ENCODE data around the gene ZNF219. TPM values are rescaled to one million over a fixed set of nuclear protein-coding genes. Genes with fewer than 3 reads are reported as not detected.
A peak's percentile ranks its signal among the peaks of the same experiment; 100 is the strongest.

ZNF219 gene
- total RNA-seq, 1 experiment from 2014 or later: 16.6 TPM

GRCh38 chr14:21107283-21107800 lies 8.9 kb upstream of the ZNF219 start:
- Histone ChIP-seq H3K27me3 (ENCODE audit: insufficient read depth, low read length) (no peaks in the 10 kb centered on the region), H3K36me3 (ENCODE audit: control insufficient read depth in 1 of 2, insufficient read depth in 2 of 2, low read length in 2 of 2) (no peaks in the 10 kb centered on the region), H3K27ac (ENCODE audit: low read depth, low read length) (peak overlapping the region; percentile 67), H3K9me2 (ENCODE audit: insufficient read depth) (no peaks in the 10 kb centered on the region), H3K4me3 (replicated peaks in 1 of 2; ENCODE audit: low read depth in 1 of 2, low read length in 2 of 2) (peak overlapping the region in 1 of 2 experiments; percentile 13; a peak in 1 of 4 replicates), H3K4me2 (ENCODE audit: low read length) (peak overlapping the region; percentile 66), H3K79me2 (ENCODE audit: insufficient read depth, low read length) (no peaks in the 10 kb centered on the region), H3K9ac (ENCODE audit: low read length) (peak overlapping the region; percentile 22; the same call in 1 of the 2 replicates), H4K20me1 (ENCODE audit: insufficient read depth) (no peaks in the 10 kb centered on the region), H3K4me1 (ENCODE audit: control insufficient read depth in 1 of 2, insufficient read depth in 2 of 2, low read length in 2 of 2) (peaks cover 41 to 56% of the 10 kb centered on the region in 2 experiments), H2AFZ (ENCODE audit: low read depth, low read length, poor library complexity, severe bottlenecking) (peak overlapping the region; percentile 97), H3K9me3 (ENCODE audit: control insufficient read depth in 1 of 2, insufficient read depth in 1 of 2, low read depth in 1 of 2, low read length in 2 of 2) (no peaks in the 10 kb centered on the region)
- CTCF ChIA-PET: interaction anchor here (0.8 to 2.4 kb wide), 7 partner anchors 12 to 132 kb away, joined by 3 to 16 read pairs (median 5); no protein-coding TSS in a partner anchor
- DNase-seq (ENCODE audit: low read depth, low spot score) (peak; percentile 51), ATAC-seq (peak; percentile 19)
- intact Hi-C loops (cut with micrococcal nuclease): loop anchor here (1.0 to 10.0 kb wide), 2 partner anchors 93 to 253 kb away; no protein-coding TSS in a partner anchor
- BruUV-seq (replicated peaks): no TSS peak
- RAD21 ChIA-PET (ENCODE audit: low non-redundant PET in 1 of 2, low total read pairs in 2 of 2, uncharacterized antibody in 2 of 2, unreplicated experiment in 2 of 2): interaction anchor here in 1 of 2 experiments (0.8 kb wide), 1 partner anchor 30 kb away, joined by 3 read pairs; no protein-coding TSS in a partner anchor
- POLR2A ChIA-PET: interaction anchor here (2.0 kb wide), 1 partner anchor 93 kb away, joined by 4 read pairs; no protein-coding TSS in a partner anchor
- TF ChIP-seq, protein P1, sequence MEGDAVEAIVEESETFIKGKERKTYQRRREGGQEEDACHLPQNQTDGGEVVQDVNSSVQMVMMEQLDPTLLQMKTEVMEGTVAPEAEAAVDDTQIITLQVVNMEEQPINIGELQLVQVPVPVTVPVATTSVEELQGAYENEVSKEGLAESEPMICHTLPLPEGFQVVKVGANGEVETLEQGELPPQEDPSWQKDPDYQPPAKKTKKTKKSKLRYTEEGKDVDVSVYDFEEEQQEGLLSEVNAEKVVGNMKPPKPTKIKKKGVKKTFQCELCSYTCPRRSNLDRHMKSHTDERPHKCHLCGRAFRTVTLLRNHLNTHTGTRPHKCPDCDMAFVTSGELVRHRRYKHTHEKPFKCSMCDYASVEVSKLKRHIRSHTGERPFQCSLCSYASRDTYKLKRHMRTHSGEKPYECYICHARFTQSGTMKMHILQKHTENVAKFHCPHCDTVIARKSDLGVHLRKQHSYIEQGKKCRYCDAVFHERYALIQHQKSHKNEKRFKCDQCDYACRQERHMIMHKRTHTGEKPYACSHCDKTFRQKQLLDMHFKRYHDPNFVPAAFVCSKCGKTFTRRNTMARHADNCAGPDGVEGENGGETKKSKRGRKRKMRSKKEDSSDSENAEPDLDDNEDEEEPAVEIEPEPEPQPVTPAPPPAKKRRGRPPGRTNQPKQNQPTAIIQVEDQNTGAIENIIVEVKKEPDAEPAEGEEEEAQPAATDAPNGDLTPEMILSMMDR (IDR thresholded peaks at IDR 0.05 in 2 of 3, conservative IDR thresholded peaks at IDR 0.05 in 1 of 3; ENCODE audit: borderline replicate concordance in 1 of 3, insufficient read depth in 1 of 3, low read depth in 2 of 3, low read length in 2 of 3): no peak
- TF ChIP-seq ZFX (IDR thresholded peaks at IDR 0.05): peak; percentile 13

GRCh38 chr14:21106498-21107282 lies 8.2 kb upstream of the ZNF219 start:
- no peaks in the 10 kb centered on the region for H3K36me3 ChIP-seq (ENCODE audit: control insufficient read depth in 1 of 2, insufficient read depth in 2 of 2, low read length in 2 of 2)
- BruUV-seq (replicated peaks): no TSS peak
- peak overlapping the region; percentile 22; the same call in 1 of the 2 replicates for H3K9ac ChIP-seq (ENCODE audit: low read length)
- ChIA-PET RAD21 (ENCODE audit: low non-redundant PET in 1 of 2, low total read pairs in 2 of 2, uncharacterized antibody in 2 of 2, unreplicated experiment in 2 of 2) (interaction anchor here in 1 of 2 experiments (0.8 kb wide), 1 partner anchor 30 kb away, joined by 3 read pairs; no protein-coding TSS in a partner anchor), CTCF (interaction anchor here (0.8 to 3.0 kb wide), 8 partner anchors 11 to 132 kb away, joined by 3 to 59 read pairs (median 8); no protein-coding TSS in a partner anchor), POLR2A (no interaction called here)
- no peaks in the 10 kb centered on the region for H3K79me2 ChIP-seq (ENCODE audit: insufficient read depth, low read length)
- no peaks in the 10 kb centered on the region for H3K9me3 ChIP-seq (ENCODE audit: control insufficient read depth in 1 of 2, insufficient read depth in 1 of 2, low read depth in 1 of 2, low read length in 2 of 2)
- peak overlapping the region; percentile 97 for H2AFZ ChIP-seq (ENCODE audit: low read depth, low read length, poor library complexity, severe bottlenecking)
- H4K20me1 ChIP-seq (ENCODE audit: insufficient read depth): no peaks in the 10 kb centered on the region
- intact Hi-C loops (cut with micrococcal nuclease): loop anchor here (1.0 to 10.0 kb wide), 2 partner anchors 92 to 252 kb away; no protein-coding TSS in a partner anchor
- ATAC-seq (peak; percentile 48), DNase-seq (ENCODE audit: low read depth, low spot score) (peak; percentile 79)
- H3K9me2 ChIP-seq (ENCODE audit: insufficient read depth): no peaks in the 10 kb centered on the region
- H3K4me1 ChIP-seq (ENCODE audit: control insufficient read depth in 1 of 2, insufficient read depth in 2 of 2, low read length in 2 of 2): peaks cover 47 to 63% of the 10 kb centered on the region in 2 experiments
- H3K4me3 ChIP-seq (replicated peaks in 1 of 2; ENCODE audit: low read depth in 1 of 2, low read length in 2 of 2): peak overlapping the region in 1 of 2 experiments; percentile 13; a peak in 1 of 4 replicates
- peak overlapping the region; percentile 66 for H3K4me2 ChIP-seq (ENCODE audit: low read length)
- H3K27ac ChIP-seq (ENCODE audit: low read depth, low read length): peak overlapping the region; percentile 67
- H3K27me3 ChIP-seq (ENCODE audit: insufficient read depth, low read length): no peaks in the 10 kb centered on the region
- peak; percentile 86 for TF ChIP-seq YY1 (IDR thresholded peaks at IDR 0.05; ENCODE audit: extremely low read depth, insufficient replicate concordance, low read depth, low read length)
- TF ChIP-seq CEBPB (IDR thresholded peaks at IDR 0.05; ENCODE audit: low read depth): no peak
- no peak for TF ChIP-seq ZNF274 (IDR thresholded peaks at IDR 0.05; ENCODE audit: low read depth, low read length)
- no peak for TF ChIP-seq SP1 (IDR thresholded peaks at IDR 0.05; ENCODE audit: low read depth)
- TF ChIP-seq ZFX (IDR thresholded peaks at IDR 0.05): peak; percentile 47; the same call in 1 of the 2 replicates
- TF ChIP-seq, protein P2, sequence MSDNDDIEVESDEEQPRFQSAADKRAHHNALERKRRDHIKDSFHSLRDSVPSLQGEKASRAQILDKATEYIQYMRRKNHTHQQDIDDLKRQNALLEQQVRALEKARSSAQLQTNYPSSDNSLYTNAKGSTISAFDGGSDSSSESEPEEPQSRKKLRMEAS (IDR thresholded peaks at IDR 0.05): no peak
- TF ChIP-seq POLR2AphosphoS5 (IDR thresholded peaks at IDR 0.05; ENCODE audit: low read depth, low read length): 0 out of 2 replicates have a peak, but pooled peaks have one; percentile 13
- TF ChIP-seq POLR2A (IDR thresholded peaks at IDR 0.05; ENCODE audit: borderline replicate concordance, extremely low read depth, insufficient read depth, insufficient read length): no peak
- TF ChIP-seq JUND (IDR thresholded peaks at IDR 0.05): no peak
- TF ChIP-seq, protein P1 (IDR thresholded peaks at IDR 0.05 in 2 of 3, conservative IDR thresholded peaks at IDR 0.05 in 1 of 3; ENCODE audit: borderline replicate concordance in 1 of 3, insufficient read depth in 1 of 3, low read depth in 2 of 3, low read length in 2 of 3): peak; percentile 80 to 97 (median 91)
- no peak for TF ChIP-seq EZH2phosphoT487 (IDR thresholded peaks at IDR 0.05; ENCODE audit: borderline replicate concordance)
- TF ChIP-seq FOSL1 (IDR thresholded peaks at IDR 0.05; ENCODE audit: low read depth): no peak

Data from HCT116 (cell line).